Activated T-cell treated with anti-CD3 and anti-CD28 coated beads, Interleukin-2, amount 50 U/mL, for 1 hour (primary cell): ENCODE results near the gene STK32C.
"Not testable (repeated sequence)": the region's sequence is repeated elsewhere in the genome, so short reads cannot be mapped to it uniquely, and the experiment has no call there.

Experiments
- DNase-seq: peaks from one replicate; pipeline ENCODE4 v3.0.0-alpha.2; 2020

The STK32C gene

DNA sequence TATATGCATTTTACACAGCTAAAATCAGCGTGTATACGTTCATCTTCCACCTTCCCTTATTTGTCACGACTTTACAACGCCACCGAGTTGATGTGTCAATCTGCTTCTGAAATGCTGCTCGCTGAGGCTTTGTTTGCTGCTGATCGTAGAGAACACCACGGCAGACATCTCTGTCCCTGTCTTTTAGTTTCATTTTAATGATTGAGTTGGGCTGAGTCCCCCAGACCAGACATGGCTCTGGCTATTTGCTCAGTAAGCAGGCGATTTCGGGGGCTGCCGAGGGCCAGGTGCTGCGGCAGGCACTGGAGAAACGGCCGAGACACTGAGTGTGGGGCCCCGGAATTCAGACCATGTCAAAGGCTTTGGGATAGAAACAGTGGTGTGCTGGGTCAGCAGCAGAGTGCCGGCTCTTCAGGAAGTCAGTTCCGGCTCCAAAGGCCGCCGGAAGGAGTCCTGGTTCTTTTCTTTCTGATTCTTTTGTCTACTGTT is 29.2 kb upstream of the STK32C start:
- no peak for DNase-seq

- DNase-seq = no peak
These were observed 28.5 kb upstream of the STK32C start for GRCh38 chr10:132336064-132336746.

DNA sequence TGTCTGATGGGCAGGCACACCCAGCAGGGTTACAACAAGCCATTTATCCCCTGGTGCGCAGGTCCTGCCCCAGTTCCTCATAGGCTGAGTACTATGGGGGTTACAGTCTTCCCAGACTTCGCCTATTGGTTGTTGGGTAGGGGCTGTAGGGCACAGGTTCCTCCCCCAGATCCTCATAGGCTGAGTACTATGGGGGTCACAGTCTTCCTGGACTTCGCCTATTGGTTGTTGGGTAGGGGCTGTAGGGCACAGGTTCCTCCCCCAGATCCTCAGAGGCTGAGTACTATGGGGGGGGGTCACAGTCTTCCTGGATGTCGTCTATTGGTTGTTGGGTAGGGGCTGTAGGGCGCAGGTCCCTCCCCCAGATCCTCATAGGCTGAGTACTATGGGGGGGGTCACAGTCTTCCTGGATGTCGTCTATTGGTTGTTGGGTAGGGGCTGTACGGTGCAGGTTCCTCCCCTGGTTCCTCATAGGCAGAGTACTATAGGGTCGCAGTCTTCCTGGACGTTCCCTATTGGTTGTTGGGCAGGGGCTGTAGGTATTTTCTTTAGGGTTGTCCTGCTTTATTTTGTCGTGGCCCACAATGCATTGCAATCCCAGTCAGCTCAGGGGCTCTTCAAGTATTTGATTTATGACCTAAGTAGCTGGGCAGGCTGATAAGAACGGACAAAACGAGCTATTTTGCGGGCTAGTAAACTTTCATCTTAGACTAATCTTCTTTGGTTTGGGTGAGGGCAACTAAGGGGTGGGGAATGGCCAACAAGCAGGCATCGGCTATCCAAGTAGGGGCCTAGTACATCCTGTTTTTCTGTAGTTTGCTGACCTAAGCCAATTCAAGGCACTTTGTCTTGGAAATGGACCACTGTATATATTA is 27.7 kb upstream of the STK32C start:
- no peak for DNase-seq

- no peak for DNase-seq
These were observed 27.0 kb upstream of the STK32C start for GRCh38 chr10:132334631-132335188.

DNA sequence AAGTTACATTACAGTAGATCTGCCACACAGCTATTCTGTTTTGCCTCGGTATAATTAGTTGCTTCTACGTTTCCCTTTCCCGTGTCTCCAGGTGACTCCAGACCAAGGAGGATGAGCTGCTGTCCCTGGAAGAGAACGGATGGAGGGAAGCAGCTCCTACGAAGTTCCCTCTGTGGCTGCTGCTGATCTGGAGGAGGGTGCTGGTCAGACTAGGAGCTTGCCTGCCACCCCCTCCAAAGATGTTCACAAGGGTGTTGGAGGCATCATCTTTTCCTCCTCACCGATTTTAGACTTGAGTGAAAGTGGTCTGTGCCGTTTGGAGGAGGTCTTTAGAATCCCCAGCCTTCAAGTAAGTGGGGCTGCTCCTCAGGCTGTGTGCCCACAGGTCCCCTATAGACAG is 25.6 kb upstream of the STK32C start:
- no peak for DNase-seq

DNA sequence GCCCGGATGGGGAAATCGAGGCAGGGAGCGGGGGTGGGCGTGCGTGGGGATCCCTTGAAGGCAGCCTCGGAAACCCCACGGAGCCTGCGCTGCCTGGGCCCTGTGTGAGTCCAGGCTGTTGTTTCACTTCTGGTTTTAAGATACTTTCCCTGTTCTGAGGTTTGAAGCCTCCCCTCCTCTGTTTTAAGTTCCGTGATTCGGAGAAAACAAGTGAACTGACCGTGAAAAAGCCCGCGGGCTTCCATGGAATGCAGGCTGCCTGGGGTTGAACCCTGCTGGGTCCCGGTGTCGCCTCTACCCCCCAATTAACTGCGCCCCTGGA is 24.6 kb upstream of the STK32C start:
- no peak for DNase-seq

DNA sequence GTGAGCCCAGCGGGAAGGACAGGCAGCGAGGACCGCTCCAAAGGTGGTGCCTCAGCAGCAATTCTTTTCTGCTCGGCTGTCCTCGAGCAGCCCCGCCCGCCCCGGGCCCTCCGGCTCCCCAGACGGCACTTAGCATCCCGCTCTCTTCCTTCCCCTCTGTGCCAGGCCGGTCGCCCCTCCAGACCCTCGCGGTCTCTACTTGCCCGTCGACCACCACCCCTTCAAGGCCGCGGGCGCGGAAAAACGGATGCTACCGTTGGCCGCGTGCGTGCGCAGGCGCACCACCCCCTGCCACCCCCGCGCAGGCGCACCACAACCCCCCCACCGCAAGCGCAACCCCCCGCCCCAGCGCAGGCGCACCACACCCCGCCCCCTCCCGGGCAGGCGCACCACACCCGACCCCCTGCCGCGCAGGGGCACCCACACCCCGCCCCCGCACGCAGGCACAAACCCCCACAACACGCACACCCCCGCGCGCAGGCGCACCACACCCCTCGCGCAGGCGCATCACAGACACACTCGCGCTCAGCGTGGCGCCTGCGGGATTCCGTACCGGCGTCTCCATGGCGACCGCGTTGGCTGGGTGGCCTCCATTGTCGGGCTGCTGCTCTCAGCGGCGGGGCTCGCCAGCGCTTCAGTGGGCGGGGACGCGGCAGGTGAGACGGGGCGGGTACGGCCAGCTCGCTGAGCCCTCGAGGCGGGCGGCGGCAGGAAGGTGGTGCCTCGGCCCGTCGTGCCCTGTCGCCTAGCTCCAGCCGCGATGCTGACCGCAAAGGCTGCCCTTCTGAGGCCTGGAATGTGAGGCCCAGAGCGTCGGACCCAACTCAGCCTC is 24.1 kb upstream of the STK32C start, which contains the start of gene LRRC27:
LRRC27 (plus strand) TSS at position 593 of the 832 bp plus-strand sequence. CDS start 1,332 bp downstream, outside the sequence.
- peak; percentile 100 for DNase-seq

DNA sequence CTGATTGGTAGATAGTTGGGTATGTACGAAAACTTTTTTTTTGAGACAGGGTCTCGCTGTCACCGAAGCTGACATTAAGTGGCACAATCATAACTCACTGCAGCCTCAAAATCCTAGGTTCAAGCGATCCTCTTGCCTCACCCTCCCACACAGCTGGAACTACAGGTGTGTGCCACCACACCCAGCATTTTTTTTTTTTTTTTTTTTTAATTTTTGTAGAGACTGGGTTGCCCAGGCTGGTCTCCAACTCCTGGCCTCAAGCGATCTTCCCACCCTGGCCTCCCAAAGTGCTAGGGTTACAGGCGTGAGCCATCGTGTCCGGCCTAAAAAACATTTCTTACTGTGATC is 22.7 kb upstream of the STK32C start:
- DNase-seq = no peak

DNA sequence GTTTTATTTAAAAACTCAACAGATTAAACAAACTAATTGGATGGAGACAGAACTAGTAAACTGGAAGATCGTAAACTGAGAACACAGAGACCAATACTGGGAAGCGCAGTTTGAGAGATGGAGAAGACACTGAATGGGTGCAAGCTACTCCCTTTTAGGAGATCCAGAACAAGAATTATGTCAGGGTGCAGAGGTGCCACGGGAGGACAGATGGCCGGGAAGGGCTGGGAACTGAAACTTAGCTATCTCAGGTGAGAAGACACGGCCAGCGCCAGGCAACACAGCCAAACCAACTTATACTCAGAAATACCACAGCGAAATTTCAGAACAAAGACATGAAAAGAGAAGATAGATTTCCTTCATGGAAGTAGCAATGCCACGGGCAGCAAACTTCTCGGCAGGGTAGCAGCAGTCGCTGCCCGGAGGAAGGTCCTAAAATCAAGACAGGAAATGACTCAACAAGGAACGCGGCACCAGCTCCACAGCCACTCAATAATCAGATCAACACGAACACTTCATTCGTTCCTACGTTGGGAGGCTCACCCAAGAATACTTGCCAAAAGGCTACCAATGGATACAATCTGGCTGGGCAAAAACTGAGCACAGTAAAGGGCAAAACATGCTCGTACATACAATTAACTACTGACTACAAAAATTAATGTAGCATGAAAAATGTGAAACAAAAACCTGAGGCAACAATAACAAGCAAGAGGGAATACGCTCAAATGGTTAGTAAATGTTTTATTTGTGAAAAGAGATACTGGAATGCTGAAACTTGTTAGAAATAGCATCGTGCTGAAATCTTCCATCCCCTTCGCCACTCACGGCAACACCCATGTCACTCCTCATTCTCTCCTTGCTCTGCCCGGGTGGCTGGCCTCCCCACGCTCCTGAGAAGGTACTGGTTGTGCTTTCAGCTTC is 22.1 kb upstream of the STK32C start:
- DNase-seq = peak; percentile 32

DNA sequence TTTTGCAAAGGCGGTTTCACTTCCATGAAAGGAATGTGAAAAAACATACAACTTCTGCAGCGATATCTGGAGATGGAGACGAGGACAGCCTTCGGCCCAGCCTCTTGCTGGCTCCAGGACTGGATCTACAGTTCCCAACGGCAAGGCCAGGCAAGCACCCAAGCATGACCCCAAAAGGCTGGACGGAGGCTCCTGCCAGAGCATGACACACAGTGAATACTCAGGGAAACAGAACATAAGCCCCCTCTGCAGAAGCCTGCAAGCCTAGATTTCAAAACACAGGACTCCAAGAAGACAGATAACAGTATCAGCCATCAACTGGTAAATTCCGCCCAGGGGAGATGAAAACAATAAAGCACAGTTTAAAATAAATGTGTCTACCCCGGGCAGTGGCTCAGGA is 21.0 kb upstream of the STK32C start:
- no peak for DNase-seq

DNA sequence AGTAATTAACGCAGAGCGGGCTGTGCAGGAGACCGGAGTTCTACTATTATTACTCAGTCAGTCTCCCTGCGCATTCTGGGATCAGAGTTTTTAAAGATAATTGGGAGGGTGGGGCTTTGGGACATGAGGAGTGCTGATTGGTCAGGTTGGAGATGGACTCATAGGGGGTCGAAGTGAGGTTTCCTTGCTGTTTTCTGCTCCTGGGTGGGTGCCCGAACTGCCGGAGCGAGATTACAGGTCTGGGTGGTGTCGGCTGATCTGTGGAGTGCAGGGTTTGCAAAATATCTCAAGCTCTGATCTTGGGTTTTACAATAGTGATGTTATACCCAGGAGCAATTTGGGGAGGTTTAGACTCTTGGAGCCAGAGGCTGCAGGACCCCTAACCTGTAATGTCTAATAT is 20.4 kb upstream of the STK32C start:
- DNase-seq = no peak

DNA sequence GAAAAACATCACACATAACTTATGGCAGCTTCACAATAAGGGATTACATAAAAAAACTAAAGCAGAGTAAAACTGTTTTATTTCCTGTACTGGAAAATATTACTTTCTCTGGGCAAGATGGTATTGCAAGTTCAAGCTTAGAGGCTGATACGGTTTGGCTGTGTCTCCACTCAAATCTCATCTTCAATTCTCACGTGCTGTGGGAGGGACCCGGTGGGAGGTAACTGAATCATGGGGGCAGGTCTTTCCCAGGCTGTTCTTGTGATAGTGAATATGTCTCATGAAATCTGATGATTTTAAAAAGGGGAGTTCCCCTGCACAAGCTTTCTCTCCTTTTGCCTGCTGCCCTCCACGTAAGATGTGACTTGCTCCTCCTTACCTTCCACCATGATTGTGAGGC is 19.2 kb upstream of the STK32C start:
- no peak for DNase-seq

GRCh38 chr10:132326344-132326889 is 18.7 kb upstream of the STK32C start:
- DNase-seq = no peak

DNA sequence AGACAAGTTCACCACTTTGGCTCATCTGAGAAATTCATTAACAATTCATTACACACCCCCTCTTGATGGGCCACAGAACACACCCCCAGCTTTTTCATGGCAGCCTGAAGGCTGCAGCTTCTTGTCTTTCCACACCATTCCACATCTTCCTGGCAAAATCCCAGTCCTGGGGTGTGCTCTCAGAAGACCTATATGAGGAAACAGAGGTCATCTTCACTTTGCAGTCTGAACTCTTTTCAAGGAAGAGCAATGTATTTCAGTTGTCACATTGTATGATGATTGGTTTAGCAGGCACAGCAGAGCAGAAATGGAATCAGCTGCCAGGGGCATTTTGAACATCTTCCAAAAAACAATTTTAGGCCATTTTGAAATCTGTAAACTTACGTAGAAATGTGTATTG is 16.4 kb upstream of the STK32C start:
- no peak for DNase-seq

- no peak for DNase-seq
These were observed 14.9 kb upstream of the STK32C start for GRCh38 chr10:132322586-132323048.

- DNase-seq = no peak
These were observed 14.0 kb upstream of the STK32C start for GRCh38 chr10:132321726-132322125.

DNA sequence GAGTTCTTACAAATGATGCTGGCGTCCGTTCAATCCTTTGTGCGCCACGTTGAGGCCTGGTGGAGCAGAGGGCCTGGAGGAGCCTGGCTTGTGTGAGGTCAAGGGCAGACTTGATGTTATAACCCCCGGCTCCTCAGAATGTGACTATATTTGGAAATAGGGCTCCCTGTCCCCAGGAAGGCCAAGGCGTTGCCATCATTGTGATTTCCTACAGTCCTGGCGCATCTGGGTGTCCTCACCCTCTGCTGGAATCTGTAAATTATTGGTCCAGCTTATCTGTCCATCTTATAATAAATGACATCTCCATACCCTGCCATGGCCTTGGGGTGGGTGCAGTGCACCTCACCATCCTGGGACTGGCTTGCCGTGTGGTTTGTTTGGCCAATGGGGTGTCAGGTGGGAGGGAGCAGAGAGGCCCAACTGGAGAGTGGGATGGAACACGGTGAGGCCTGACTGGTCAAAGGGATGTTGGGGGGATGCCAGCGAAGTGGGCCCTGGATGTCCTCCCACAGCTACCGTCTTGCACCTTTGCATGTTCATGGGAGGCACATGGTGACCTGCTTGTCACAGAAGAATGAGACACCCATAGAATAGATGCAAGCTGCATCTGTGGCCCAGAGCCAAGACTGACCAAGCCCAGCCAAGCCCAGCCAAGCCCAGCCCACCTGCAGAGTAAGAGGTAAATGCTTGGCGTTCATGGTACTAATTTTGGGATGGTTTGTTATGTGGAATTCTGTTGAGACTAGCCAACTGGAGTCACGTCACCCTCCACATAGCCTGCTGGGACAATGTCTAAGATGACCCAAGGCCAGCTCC is 13.1 kb upstream of the STK32C start:
- no peak for DNase-seq

- no peak for DNase-seq
These were observed 12.3 kb upstream of the STK32C start for GRCh38 chr10:132319853-132320653.

DNA sequence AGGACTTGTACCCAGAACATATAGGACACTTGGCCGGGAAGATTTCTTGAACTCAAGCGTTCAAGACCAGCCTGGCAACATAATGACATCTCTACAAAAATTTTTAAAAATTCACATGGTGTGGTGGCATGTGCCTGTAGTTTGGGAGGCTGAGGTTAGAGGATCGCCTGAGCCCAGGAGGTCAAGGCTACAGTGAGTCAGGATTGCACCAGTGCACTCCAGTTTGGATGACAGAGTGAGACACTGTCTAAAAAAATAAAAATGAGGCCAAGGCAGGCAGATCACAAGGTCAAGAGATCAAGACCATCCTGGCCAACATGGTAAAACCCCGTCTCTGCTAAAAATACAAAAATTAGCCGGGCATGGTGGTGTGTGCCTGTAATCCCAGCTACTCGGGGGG is 9.7 kb upstream of the STK32C start:
- not testable (repeated sequence) for DNase-seq

GRCh38 chr10:132316133-132316532 is 8.4 kb upstream of the STK32C start:
- DNase-seq = no peak
